Measurements from ENCODE around the gene LGALS9C. TPM values are rescaled to one million over a fixed set of nuclear protein-coding genes. Genes with fewer than 3 reads are reported as not detected.
"Not testable (repeated sequence)": the region's sequence is repeated elsewhere in the genome, so short reads cannot be mapped to it uniquely, and the experiment has no call there.

LGALS9C gene
- total and polyA plus RNA-seq, 2 donors from 2014 or later = not detected

- H3K9me3 ChIP-seq (ENCODE audit: control insufficient read depth in 2 of 3, insufficient read depth in 1 of 3, low read length in 3 of 3); H3K4me1 ChIP-seq (ENCODE audit: control insufficient read depth in 2 of 3, insufficient read depth in 2 of 3, low read depth in 1 of 3, low read length in 3 of 3); intact Hi-C loops (cut with DNase I); H3K36me3 ChIP-seq (ENCODE audit: control insufficient read depth in 2 of 3, insufficient read depth in 3 of 3, low read length in 3 of 3); H3K27ac ChIP-seq (ENCODE audit: low read depth in 2 of 2, low read length in 2 of 2); H3K4me3 ChIP-seq (ENCODE audit: low read length in 3 of 3); H3K27me3 ChIP-seq (ENCODE audit: control insufficient read depth, insufficient read depth, low read length); FAIRE-seq; DNase-seq; H3K9ac ChIP-seq (ENCODE audit: low read length in 3 of 3): not testable (repeated sequence)
Observed at GRCh38 chr17:18450998-18451397, 25.6 kb upstream of the LGALS9C start.

GRCh38 chr17:18451969-18452368 is 24.6 kb upstream of the LGALS9C start:
- H3K36me3 ChIP-seq (ENCODE audit: control insufficient read depth in 2 of 3, insufficient read depth in 3 of 3, low read length in 3 of 3); H3K4me1 ChIP-seq (ENCODE audit: control insufficient read depth in 2 of 3, insufficient read depth in 2 of 3, low read depth in 1 of 3, low read length in 3 of 3); H3K27me3 ChIP-seq (ENCODE audit: control insufficient read depth, insufficient read depth, low read length); intact Hi-C loops (cut with DNase I); H3K27ac ChIP-seq (ENCODE audit: low read depth in 2 of 2, low read length in 2 of 2); H3K9me3 ChIP-seq (ENCODE audit: control insufficient read depth in 2 of 3, insufficient read depth in 1 of 3, low read length in 3 of 3); H3K4me3 ChIP-seq (ENCODE audit: low read length in 3 of 3); H3K9ac ChIP-seq (ENCODE audit: low read length in 3 of 3); DNase-seq; FAIRE-seq: not testable (repeated sequence)

- H3K4me1 ChIP-seq (ENCODE audit: control insufficient read depth in 2 of 3, insufficient read depth in 2 of 3, low read depth in 1 of 3, low read length in 3 of 3); H3K4me3 ChIP-seq (ENCODE audit: low read length in 3 of 3); H3K9ac ChIP-seq (ENCODE audit: low read length in 3 of 3); intact Hi-C loops (cut with DNase I); H3K9me3 ChIP-seq (ENCODE audit: control insufficient read depth in 2 of 3, insufficient read depth in 1 of 3, low read length in 3 of 3); H3K36me3 ChIP-seq (ENCODE audit: control insufficient read depth in 2 of 3, insufficient read depth in 3 of 3, low read length in 3 of 3); H3K27me3 ChIP-seq (ENCODE audit: control insufficient read depth, insufficient read depth, low read length); H3K27ac ChIP-seq (ENCODE audit: low read depth in 2 of 2, low read length in 2 of 2); FAIRE-seq: not testable (repeated sequence)
- DNase-seq = peak in 1 of 5 donors; percentile 3
Observed at GRCh38 chr17:18459035-18459434, 17.6 kb upstream of the LGALS9C start.

GRCh38 chr17:18463831-18464502 is 12.6 kb upstream of the LGALS9C start:
- H3K9ac ChIP-seq (ENCODE audit: low read length in 3 of 3); intact Hi-C loops (cut with DNase I); H3K27ac ChIP-seq (ENCODE audit: low read depth in 2 of 2, low read length in 2 of 2); FAIRE-seq; H3K4me3 ChIP-seq (ENCODE audit: low read length in 3 of 3); H3K9me3 ChIP-seq (ENCODE audit: control insufficient read depth in 2 of 3, insufficient read depth in 1 of 3, low read length in 3 of 3); DNase-seq; H3K36me3 ChIP-seq (ENCODE audit: control insufficient read depth in 2 of 3, insufficient read depth in 3 of 3, low read length in 3 of 3); H3K27me3 ChIP-seq (ENCODE audit: control insufficient read depth, insufficient read depth, low read length); H3K4me1 ChIP-seq (ENCODE audit: control insufficient read depth in 2 of 3, insufficient read depth in 2 of 3, low read depth in 1 of 3, low read length in 3 of 3): not testable (repeated sequence)

- not testable (repeated sequence) for FAIRE-seq, DNase-seq
Observed at GRCh38 chr17:18466250-18466983, 10.2 kb upstream of the LGALS9C start.

GRCh38 chr17:18467001-18467400 is 9.6 kb upstream of the LGALS9C start:
- H3K4me1 ChIP-seq (ENCODE audit: control insufficient read depth in 2 of 3, insufficient read depth in 2 of 3, low read depth in 1 of 3, low read length in 3 of 3); DNase-seq; H3K9me3 ChIP-seq (ENCODE audit: control insufficient read depth in 2 of 3, insufficient read depth in 1 of 3, low read length in 3 of 3); H3K36me3 ChIP-seq (ENCODE audit: control insufficient read depth in 2 of 3, insufficient read depth in 3 of 3, low read length in 3 of 3); H3K27ac ChIP-seq (ENCODE audit: low read depth in 2 of 2, low read length in 2 of 2); H3K4me3 ChIP-seq (ENCODE audit: low read length in 3 of 3); FAIRE-seq; H3K27me3 ChIP-seq (ENCODE audit: control insufficient read depth, insufficient read depth, low read length); H3K9ac ChIP-seq (ENCODE audit: low read length in 3 of 3); intact Hi-C loops (cut with DNase I): not testable (repeated sequence)

More at GRCh38 chr17:18466250-18466983, 10.2 kb upstream of the LGALS9C start:
- H3K36me3 ChIP-seq (ENCODE audit: control insufficient read depth in 2 of 3, insufficient read depth in 3 of 3, low read length in 3 of 3); H3K27me3 ChIP-seq (ENCODE audit: control insufficient read depth, insufficient read depth, low read length); H3K27ac ChIP-seq (ENCODE audit: low read depth in 2 of 2, low read length in 2 of 2); H3K4me3 ChIP-seq (ENCODE audit: low read length in 3 of 3); intact Hi-C loops (cut with DNase I); H3K4me1 ChIP-seq (ENCODE audit: control insufficient read depth in 2 of 3, insufficient read depth in 2 of 3, low read depth in 1 of 3, low read length in 3 of 3); H3K9me3 ChIP-seq (ENCODE audit: control insufficient read depth in 2 of 3, insufficient read depth in 1 of 3, low read length in 3 of 3); H3K9ac ChIP-seq (ENCODE audit: low read length in 3 of 3): not testable (repeated sequence)

- H3K9ac ChIP-seq (ENCODE audit: low read length in 3 of 3); intact Hi-C loops (cut with DNase I); H3K9me3 ChIP-seq (ENCODE audit: control insufficient read depth in 2 of 3, insufficient read depth in 1 of 3, low read length in 3 of 3); DNase-seq; H3K4me3 ChIP-seq (ENCODE audit: low read length in 3 of 3); H3K27me3 ChIP-seq (ENCODE audit: control insufficient read depth, insufficient read depth, low read length); H3K4me1 ChIP-seq (ENCODE audit: control insufficient read depth in 2 of 3, insufficient read depth in 2 of 3, low read depth in 1 of 3, low read length in 3 of 3); FAIRE-seq; H3K27ac ChIP-seq (ENCODE audit: low read depth in 2 of 2, low read length in 2 of 2); H3K36me3 ChIP-seq (ENCODE audit: control insufficient read depth in 2 of 3, insufficient read depth in 3 of 3, low read length in 3 of 3): not testable (repeated sequence)
Observed at GRCh38 chr17:18468472-18469171, 8.0 kb upstream of the LGALS9C start.

GRCh38 chr17:18469837-18470236 is 6.8 kb upstream of the LGALS9C start:
- intact Hi-C loops (cut with DNase I); H3K27me3 ChIP-seq (ENCODE audit: control insufficient read depth, insufficient read depth, low read length); DNase-seq; H3K9ac ChIP-seq (ENCODE audit: low read length in 3 of 3); FAIRE-seq; H3K27ac ChIP-seq (ENCODE audit: low read depth in 2 of 2, low read length in 2 of 2); H3K9me3 ChIP-seq (ENCODE audit: control insufficient read depth in 2 of 3, insufficient read depth in 1 of 3, low read length in 3 of 3); H3K4me3 ChIP-seq (ENCODE audit: low read length in 3 of 3); H3K36me3 ChIP-seq (ENCODE audit: control insufficient read depth in 2 of 3, insufficient read depth in 3 of 3, low read length in 3 of 3); H3K4me1 ChIP-seq (ENCODE audit: control insufficient read depth in 2 of 3, insufficient read depth in 2 of 3, low read depth in 1 of 3, low read length in 3 of 3): not testable (repeated sequence)

Measured in kidney (tissue), 11 donors.